Ascending aorta (tissue), 2 donors: ENCODE data around the gene KCNQ1OT1. TPM values are rescaled to one million over a fixed set of nuclear protein-coding genes. Genes with fewer than 3 reads are reported as not detected.

Source experiments
- DNase-seq, 2 donors: peaks; one replicate each; pipeline ENCODE4 v3.0.0-alpha.2; 2019; ENCODE audit warnings: low spot score in 2 of 2
- H3K27ac ChIP-seq, 2 donors: fragments of 200-600 bp; sonication (generic); one replicate each; pipeline ENCODE4 v1.5.1; 2016 to 2017; ENCODE audit warnings: mild to moderate bottlenecking in 1 of 2
- H3K27me3 ChIP-seq: fragments of 200-600 bp; sonication (generic); one replicate; pipeline ENCODE4 v1.5.1; 2017
- H3K36me3 ChIP-seq, 2 donors: fragments of 200-600 bp; sonication (generic); one replicate each; pipeline ENCODE4 v1.5.1; 2016
- H3K4me1 ChIP-seq, 2 donors: fragments of 200-600 bp; sonication (generic); one replicate each; pipeline ENCODE4 v1.5.1; 2016 to 2017; ENCODE audit warnings: mild to moderate bottlenecking in 1 of 2
- H3K4me3 ChIP-seq, 2 donors: fragments of 200-600 bp; sonication (generic); one replicate each; pipeline ENCODE4 v1.5.1; 2016 to 2017; ENCODE audit warnings: mild to moderate bottlenecking in 1 of 2
- H3K9me3 ChIP-seq, 2 donors: fragments of 200-600 bp; sonication (generic); one replicate each; pipeline ENCODE4 v1.5.1; 2016
- intact Hi-C: fragments of 100-400 bp; cut with DNase I; formaldehyde crosslinking; loops from one replicate; pipeline ENCODE4 v1.15.1; 2023
- total RNA-seq: library from RNA; depleted of rRNA; stranded (reverse); fragments of >200 nt; gene quantifications from one replicate; pipeline ENCODE4 v1.1.0, GENCODE V29; 2016
- TF ChIP-seq, protein P1 (sequence below), 3 experiments: fragments of 200-600 bp in 2 of 3; fragments of 450-650 bp in 1 of 3; sonication (generic) in 2 of 3; IDR thresholded peaks; one replicate each; pipeline ENCODE4 v1.5.1; 2016 to 2019; ENCODE audit warnings: antibody characterized with exemption in 3 of 3, mild to moderate bottlenecking in 1 of 3, moderate library complexity in 1 of 3

The KCNQ1OT1 gene
- total RNA-seq, 1 donor from 2014 or later = 1.5 TPM

DNA sequence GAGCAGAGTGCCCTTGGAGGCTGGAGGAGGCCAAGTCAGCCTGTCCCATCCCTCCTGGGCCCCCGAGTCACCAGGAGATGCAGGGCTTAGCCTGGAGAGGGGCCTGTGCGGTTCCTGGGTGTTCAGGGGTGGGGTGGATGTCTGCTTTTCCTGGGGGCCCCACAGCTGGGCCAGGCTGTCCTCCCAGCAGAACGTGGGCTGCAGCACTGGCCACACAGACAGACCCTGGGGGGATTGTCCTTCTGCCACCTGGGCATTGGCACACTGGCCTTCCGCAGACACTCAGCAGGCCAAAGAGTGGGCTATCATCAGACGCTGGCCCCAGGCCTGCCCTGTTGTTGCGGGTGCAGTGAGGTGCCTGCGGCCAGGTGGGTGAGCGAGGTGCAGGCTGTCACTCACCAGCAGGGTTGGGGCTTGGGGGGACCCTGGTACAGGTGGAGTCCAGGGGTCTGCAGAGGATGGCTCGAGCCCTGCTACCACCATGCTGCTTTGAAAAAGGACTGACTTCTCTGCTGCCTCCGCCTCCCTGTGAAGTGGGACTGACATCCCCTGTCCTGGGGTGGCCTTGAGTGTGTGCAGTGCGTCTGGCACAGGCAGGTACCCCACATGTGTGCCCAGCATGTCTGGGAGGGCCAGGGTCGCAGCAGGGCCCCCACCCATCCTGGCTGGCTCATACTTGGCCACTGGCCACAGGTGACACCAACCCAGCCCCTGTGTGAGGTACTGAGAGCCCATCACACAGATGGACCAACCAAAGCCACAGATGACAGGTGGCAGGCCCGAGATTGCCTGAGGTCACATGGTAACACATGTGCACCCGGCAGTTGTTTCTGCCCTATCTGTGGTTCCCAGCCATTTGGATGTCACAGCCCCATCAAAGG is 39.0 kb upstream of the KCNQ1OT1 start:
- intact Hi-C loops = no loop called here
- DNase-seq = no peak
- no peaks in the 10 kb centered on the region for H3K36me3 ChIP-seq
- H3K27me3 ChIP-seq = no peaks in the 10 kb centered on the region
- H3K4me1 ChIP-seq = no peaks in the 10 kb centered on the region
- TF ChIP-seq, protein P1, sequence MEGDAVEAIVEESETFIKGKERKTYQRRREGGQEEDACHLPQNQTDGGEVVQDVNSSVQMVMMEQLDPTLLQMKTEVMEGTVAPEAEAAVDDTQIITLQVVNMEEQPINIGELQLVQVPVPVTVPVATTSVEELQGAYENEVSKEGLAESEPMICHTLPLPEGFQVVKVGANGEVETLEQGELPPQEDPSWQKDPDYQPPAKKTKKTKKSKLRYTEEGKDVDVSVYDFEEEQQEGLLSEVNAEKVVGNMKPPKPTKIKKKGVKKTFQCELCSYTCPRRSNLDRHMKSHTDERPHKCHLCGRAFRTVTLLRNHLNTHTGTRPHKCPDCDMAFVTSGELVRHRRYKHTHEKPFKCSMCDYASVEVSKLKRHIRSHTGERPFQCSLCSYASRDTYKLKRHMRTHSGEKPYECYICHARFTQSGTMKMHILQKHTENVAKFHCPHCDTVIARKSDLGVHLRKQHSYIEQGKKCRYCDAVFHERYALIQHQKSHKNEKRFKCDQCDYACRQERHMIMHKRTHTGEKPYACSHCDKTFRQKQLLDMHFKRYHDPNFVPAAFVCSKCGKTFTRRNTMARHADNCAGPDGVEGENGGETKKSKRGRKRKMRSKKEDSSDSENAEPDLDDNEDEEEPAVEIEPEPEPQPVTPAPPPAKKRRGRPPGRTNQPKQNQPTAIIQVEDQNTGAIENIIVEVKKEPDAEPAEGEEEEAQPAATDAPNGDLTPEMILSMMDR (IDR thresholded peaks at IDR 0.05) = no peak
- no peaks in the 10 kb centered on the region for H3K9me3 ChIP-seq
- H3K27ac ChIP-seq = no peak overlapping the region
- H3K4me3 ChIP-seq = no peak overlapping the region

DNA sequence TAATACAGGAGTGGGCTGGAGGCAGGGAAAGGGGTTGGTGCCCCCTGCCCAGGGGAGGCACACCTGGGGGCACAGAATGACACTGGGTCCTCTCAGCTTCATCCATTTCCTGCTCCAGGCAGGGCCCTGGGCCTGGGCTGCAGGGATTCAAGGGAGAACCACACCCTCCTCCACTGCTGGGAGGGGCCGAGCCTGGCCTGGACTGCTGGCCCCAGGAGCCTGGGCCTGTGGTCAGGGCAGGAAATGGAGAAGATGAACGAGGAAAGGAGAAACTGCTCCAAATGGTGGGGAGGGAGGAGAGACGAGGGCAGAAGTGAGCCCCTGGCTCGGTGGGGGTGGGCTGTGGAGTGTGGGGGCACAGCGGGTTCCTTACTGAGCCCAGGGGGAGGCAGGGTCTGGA is 38.1 kb upstream of the KCNQ1OT1 start:
- no peaks in the 10 kb centered on the region for H3K4me1 ChIP-seq
- H3K27me3 ChIP-seq = no peaks in the 10 kb centered on the region
- no peak overlapping the region for H3K27ac ChIP-seq
- intact Hi-C loops = no loop called here
- no peak overlapping the region for H3K4me3 ChIP-seq
- TF ChIP-seq, protein P1 (IDR thresholded peaks at IDR 0.05) = no peak
- no peak for DNase-seq
- H3K36me3 ChIP-seq = no peaks in the 10 kb centered on the region
- H3K9me3 ChIP-seq = no peaks in the 10 kb centered on the region

DNA sequence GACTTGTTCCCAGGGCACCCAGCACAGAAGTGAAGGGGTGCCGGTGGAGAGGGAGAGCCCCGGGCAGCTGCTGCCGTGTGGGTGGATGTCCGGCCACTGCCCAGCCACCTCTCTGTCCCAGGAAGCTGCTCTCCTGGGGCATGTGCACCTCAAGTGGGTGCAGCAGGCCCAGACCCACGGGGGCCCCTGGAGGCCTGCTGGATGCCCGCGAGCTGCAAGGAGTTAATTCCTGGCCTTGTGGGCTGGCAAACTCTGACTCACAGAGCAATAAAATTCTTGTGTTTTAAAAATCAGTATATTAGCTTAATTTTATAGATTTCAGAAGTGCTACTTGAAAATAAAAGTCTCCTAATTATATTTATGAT is 37.4 kb upstream of the KCNQ1OT1 start:
- no peaks in the 10 kb centered on the region for H3K4me1 ChIP-seq
- H3K9me3 ChIP-seq = no peaks in the 10 kb centered on the region
- no peaks in the 10 kb centered on the region for H3K36me3 ChIP-seq
- no peak for DNase-seq
- TF ChIP-seq, protein P1 (IDR thresholded peaks at IDR 0.05) = no peak
- H3K27me3 ChIP-seq = no peaks in the 10 kb centered on the region
- H3K27ac ChIP-seq = no peak overlapping the region
- H3K4me3 ChIP-seq = no peak overlapping the region
- intact Hi-C loops = no loop called here

DNA sequence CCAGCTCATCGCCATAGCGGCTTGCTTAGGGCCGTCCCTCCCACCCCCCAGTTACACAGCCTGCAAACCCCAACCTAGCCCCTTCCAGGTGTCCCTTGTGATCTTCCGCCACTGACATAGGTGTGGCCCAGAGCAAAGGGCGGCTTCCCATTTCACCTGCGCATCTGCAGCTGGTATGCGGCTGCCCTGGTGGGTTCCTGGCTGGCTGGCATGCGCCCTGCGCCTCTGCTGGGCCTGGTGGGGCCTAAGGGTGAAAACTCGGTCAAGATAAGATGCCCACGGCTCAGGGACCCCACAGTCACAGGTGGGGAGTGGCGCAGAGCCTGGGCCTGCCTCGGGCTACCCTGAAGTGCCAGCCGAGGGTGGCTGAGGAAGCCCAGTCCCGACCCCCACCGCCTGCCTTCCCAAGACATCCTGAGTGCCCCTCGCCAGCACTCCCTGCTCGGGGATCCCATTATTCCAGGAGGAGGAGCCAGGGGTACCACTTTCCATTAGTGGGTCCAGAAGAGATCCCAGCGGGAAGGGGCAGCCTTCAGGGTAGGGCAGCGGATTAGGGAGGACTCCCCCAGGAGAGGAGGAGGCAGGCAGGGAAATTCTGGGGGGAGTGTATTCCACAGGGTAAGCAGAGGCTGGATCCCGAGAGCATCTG is 36.9 kb upstream of the KCNQ1OT1 start:
- no peak for DNase-seq
- Histone ChIP-seq H3K36me3 (no peaks in the 10 kb centered on the region), H3K27ac (no peak overlapping the region), H3K4me3 (no peak overlapping the region), H3K4me1 (no peaks in the 10 kb centered on the region), H3K27me3 (no peaks in the 10 kb centered on the region), H3K9me3 (no peaks in the 10 kb centered on the region)
- intact Hi-C loops = no loop called here
- TF ChIP-seq, protein P1 (IDR thresholded peaks at IDR 0.05) = no peak

DNA sequence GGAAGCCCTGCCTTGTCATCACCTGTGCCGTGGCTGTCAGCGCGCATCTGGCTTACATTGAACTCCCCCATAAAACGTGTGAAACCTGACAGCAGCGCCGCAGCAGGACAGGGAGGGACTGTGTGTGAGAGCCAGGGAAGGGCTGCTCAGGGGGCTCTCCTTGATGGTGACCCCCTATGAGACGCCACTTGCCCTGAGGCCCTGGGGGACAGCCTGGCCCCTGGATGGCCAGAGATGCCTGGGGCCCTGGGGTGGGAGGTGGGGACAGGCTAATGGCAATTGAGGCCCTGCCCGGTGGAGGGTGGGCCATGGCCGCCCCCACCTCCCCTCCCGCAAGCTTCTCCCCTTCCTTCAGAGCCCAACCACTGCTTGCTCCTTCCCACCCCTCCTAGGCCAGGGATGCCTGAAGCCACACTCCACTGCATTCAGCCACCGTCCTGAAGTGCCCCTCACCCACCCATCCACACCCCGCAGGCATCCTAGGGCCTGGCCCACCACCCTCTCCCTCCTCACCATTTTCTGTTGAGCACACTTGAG is 35.3 kb upstream of the KCNQ1OT1 start:
- no peaks in the 10 kb centered on the region for H3K36me3 ChIP-seq
- TF ChIP-seq, protein P1 (IDR thresholded peaks at IDR 0.05) = no peak
- H3K4me1 ChIP-seq = no peaks in the 10 kb centered on the region
- H3K27me3 ChIP-seq = no peaks in the 10 kb centered on the region
- H3K4me3 ChIP-seq = no peak overlapping the region
- intact Hi-C loops = no loop called here
- no peaks in the 10 kb centered on the region for H3K9me3 ChIP-seq
- H3K27ac ChIP-seq = no peak overlapping the region
- DNase-seq = no peak
